ENCODE measurements around the gene TIMP3.

GRCh38 chr22:32806296-32806695 lies 4.8 kb downstream of the TIMP3 start:
- TF ChIP-seq CTCF (IDR thresholded peaks at IDR 0.05) (no peak), RAD21 (IDR thresholded peaks at IDR 0.05; ENCODE audit: low read length) (no peak), POLR2AphosphoS5 (IDR thresholded peaks at IDR 0.05; ENCODE audit: low read depth, low read length) (no peak), JUND (IDR thresholded peaks at IDR 0.05) (no peak)

All from SK-N-SH (cell line).